NCI-H2227 (cell line): ENCODE data around the gene PRDM8.
A peak's percentile ranks its signal among the peaks of the same experiment; 100 is the strongest.

ENCODE experiments used
- DNase-seq: peaks from one replicate; lab custom pipeline; 2025; ENCODE audit not compliant: unreplicated experiment; lab: John Stamatoyannopoulos, UW

PRDM8 gene

GRCh38 chr4:80183250-80184052, 13.9 kb upstream of the PRDM8 start:
- peak; percentile 60 for DNase-seq

- DNase-seq = peak; percentile 78
Observed at GRCh38 chr4:80184053-80184824, 13.1 kb upstream of the PRDM8 start.

DNA sequence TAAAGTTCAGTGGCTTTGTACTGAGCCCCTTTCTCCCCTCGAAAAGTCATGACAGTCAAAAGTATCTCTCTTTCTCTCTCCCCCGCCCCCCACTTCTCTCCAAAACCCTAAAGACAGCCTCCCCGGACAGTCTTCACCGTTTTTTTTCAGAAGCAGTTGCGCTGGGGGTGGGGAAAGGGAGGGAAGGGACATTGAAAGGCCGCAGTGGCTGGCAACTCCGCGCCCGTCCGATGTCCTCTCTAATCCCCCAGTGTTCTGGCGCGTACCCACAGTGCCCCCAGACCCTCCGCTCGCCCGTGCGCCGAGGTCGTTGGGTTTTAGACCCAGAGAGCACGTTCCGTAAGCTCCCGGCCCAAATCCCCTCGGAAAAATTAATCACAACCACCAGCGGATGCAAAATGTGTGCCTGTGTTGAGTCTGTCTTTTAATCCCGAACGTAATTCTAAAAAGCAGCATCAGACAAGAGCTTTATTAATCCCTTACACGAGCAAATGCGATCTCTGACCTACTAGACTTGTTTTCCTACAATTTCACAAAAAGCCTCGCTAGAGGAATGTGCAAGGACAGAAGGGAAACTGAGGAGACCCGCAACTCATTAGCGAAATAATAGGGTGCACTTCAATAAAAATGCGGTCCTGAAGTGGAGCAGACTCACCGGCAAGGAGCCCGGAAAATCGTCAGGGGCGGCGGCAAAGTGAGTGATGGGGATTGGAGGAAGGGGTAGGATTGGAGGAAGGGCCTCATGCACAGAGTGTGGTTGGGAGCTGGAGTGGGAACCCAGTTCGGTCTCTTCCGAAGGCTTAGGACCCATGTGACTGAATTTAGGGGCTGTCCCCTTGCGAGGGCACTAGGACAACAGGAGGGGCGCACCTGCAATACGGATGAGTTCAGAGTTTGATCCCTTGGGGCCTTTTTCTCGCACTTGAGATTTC, 12.2 kb upstream of the PRDM8 start:
- no peak for DNase-seq

DNA sequence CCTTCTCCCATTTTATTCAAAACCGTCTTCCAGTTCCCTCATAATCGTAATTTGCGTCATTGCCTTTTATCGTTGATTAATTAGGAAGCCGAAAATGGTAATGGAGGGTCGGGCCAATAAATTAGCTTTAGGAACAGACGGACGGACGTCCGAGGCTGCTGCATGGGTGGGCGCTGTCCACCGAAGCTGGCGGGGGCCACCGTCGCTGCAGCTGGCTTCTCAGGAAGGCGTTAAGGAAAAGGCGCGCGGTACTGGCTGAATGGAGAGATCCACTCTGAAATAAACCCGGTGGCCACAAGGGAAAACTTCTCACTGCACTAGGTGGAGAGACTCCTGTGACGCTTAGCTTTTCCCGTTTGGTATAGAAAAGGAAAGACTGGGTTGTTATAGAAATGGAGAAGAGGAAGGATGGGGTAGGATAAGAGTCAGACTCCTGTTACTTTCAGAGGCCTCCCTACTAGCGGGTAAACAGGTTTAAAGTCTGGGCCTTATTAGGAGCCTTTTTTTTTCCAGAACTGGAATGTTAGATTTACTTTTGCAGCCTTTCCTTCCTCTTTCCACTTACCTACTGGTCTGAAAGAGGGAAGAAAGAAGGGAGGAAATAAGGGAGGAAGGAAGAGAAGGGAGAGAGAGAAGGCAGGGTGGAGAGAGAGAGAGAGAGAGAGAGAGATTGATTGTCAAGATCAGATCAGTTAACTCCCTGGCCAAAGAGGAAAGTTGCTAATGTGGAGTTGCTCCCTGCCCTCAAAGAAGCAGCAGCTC, 11.3 kb upstream of the PRDM8 start:
- no peak for DNase-seq

GRCh38 chr4:80186676-80187075, 10.6 kb upstream of the PRDM8 start:
- no peak for DNase-seq

DNA sequence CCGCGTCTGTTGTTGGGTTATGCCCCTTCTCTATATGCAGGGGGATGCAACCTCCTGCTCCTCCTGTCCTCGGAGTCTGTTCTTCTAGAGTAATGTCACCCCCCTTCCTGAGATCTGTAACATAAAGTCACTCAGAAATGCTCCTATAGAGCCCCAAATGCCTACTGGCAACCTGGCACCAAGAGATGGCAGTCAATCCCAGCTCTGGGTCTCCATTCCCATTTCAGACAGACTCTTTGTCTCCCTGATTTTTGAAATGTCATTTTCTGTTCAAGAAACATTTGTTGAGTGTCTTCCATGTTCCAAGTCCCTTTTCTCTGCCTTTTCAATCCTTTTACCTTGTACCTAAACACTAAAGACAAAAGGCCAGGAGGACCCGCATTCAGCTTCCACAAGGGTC, 9.6 kb upstream of the PRDM8 start:
- no peak for DNase-seq

- DNase-seq = no peak
Observed at GRCh38 chr4:80188457-80188800, 8.9 kb upstream of the PRDM8 start.

GRCh38 chr4:80188801-80189458, 8.4 kb upstream of the PRDM8 start:
- no peak for DNase-seq

- DNase-seq = no peak
Observed at GRCh38 chr4:80189581-80189955, 7.7 kb upstream of the PRDM8 start.

- no peak for DNase-seq
Observed at GRCh38 chr4:80189956-80190677, 7.2 kb upstream of the PRDM8 start.

DNA sequence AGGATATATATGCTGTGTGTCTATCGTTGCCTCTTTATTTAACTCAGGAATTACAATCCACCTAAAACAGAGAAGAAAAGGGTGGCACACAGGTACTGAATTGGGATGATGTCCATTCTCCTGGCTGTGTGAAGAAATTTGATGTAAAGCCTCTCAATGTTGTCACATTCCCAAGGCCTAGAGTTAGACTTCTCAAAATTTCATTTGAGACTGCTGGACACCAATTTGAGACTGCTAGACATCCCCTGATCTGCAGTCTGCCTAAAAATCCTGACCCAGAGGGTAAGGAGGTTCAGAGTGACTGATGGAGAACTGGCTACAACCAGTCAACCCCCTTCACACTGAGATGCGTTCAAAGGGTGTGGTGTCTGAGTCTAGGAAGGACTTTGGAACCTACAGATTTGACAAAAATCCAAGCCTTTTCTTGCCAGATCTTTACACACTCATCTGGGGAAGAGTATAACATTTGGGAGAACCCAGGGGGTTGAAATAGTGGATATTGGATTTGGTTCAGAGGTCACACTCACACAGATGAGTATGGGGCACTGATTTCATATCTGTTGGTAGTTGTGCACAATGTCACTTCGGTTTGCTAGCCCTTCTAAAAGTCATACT, 4.9 kb upstream of the PRDM8 start:
- DNase-seq = no peak

DNA sequence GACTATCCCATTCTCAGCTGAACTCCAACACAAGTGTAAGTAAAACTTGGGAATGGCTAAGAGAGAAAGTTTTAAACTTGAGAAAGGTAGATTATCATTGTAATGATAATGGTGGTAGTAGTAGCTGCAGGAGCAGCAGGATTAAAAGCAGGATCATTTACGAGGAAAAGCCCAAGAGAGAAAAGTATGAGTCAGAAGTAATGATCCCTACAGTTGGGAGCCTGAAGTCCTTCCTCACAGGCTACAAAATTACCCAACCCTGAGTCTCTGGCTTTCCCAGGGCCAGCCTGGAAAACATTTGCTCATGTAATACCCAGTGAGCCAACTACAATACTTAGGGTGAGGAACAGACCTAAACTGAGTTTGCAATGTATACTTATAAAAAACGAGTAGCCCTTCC, 4.4 kb upstream of the PRDM8 start:
- DNase-seq = no peak

DNA sequence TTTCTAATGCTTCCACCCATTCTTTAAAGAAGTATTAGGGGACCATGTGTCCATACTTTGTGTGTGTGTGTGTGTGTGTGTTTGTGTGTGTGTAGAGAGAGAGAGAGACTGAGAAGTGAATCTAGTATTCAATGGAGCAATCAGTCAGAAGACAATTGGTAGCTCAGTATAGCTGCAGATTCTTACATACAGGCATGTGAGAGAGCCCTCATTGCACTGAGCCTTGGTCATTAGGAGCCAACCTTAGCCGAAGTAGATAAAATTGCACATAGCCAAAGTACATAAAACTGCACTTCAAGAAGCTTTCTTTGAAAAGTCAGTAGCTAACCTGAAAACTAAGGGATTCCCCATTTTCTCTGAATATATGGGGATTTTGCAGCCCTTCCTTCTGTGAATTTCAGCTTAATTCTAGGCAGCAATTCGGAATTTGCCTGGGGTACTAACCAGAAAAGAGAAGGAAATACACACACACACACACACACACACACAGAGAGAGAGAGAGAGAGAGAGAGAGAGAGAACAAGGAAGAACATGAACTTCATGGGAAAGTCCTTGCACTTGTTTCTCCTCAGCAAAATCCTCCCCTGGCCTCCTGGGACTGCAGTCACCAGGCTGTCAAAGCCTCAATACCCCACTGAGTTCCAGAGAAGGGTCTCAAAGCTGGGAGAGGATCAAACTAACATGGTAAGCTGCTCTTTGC, 1.7 kb upstream of the PRDM8 start:
- no peak for DNase-seq

DNA sequence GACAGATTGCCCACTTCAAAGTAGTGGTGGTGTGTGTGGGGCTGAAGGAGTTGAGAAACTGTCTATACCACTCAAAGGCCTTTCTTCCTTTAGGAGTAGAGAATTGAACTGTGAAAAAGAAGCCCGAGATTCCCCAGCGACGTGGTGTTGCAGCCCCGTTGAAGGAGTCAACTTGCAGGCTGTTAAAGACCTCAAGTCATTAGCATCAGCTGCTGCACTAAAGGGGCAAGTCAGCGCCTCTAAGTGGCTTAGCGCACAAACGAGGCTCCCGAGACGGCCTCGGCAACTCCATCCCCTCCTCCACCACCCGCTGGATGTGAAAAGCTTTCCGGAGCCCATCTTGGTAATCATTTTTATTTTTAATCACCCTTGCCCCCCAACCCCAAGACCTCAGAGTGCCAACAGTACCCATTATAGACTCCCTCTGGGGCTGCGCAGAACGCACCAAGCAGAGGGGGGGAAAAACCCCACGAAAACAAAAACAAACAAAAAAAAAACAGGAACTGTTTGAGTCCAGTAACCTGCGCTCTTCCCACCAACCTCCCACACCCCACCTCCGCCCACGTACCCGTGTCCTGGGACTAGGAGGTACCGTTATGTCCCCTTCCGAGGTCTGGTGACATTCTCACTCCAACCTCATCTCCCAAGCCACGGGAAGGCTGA, 913 bp upstream of the PRDM8 start:
- no peak for DNase-seq

DNA sequence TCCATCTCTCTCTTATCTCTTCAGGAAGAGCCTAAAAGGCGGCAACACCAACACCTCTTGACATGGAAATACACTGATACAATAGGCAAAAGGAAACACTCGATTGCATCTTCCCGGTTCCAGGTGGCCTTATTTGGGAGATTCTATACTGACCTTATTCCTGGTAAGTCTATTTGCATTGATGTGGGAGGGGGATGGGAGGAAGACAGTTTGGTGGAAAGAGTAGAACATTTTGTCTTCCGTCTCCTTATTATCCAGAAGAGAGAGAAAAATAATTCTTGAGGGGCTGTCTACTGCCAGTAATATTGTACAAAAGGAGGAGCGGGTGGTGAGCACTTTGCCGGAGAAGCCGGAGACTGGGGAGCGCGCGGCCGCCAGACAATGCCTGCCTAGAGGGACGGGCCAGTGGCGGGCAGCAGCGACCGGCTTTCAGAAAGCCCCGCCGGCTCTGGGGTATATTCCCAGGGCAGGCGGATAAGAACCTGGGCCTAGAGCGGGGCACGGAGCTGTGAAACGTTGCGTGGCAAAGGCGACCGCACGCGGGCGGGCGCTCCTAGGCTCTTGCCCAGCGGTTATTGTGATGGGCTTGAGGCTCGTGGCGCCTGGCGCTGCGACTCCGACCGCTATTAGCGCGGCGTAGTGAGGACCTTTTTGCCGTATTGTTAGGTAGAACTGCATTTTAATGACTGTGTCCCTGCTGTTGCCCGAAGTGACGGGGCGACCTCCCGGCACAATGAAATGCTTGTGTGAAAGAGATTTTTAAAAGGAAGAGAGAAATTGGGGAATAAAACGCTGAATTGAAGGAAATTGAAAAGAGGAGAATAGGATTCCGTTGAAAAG, 518 bp downstream of the PRDM8 start:
- peak; percentile 31 for DNase-seq

- DNase-seq = no peak
Observed at GRCh38 chr4:80198441-80198837, 1.1 kb downstream of the PRDM8 start.

DNA sequence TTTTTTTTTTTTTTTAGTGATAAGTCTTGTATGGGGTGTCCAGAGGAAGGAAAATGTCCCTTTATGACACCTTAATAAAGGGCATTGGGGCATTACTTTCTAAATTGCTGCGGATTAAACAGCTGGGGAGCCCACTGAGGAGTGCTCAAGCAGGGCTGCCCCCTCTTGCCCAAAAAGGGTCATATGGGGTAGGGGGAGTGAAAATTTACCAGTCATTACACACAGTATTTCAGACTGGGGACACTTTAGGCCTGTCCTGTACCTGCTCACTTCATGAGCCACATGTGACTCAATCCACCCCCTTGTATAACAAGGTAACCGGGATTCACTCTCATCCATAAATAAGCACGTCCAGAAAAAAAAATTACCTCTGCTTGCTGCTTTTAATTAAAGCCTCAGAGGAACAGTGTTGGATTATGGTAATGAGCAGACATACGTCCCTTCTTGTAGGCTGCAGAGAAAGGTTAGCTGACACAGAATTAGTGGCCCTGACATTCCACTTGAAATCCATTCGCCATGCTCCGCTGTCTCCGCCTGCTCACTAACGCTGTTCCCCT, 1.8 kb downstream of the PRDM8 start:
- DNase-seq = no peak
